Vagina (tissue), 2 donors: ENCODE measurements around the gene DNAJC22. TPM values are rescaled to one million over a fixed set of nuclear protein-coding genes. Genes with fewer than 3 reads are reported as not detected.
A peak's percentile ranks its signal among the peaks of the same experiment; 100 is the strongest.
"Not testable (repeated sequence)": the region's sequence is repeated elsewhere in the genome, so short reads cannot be mapped to it uniquely, and the experiment has no call there.

ENCODE experiments used
- DNase-seq, 2 donors: peaks; one replicate each; pipeline ENCODE4 v3.0.0-alpha.2; 2017; ENCODE audit errors: extremely low spot score in 2 of 2
- H3K27ac ChIP-seq: fragments of 200-600 bp; sonication (generic); one replicate; pipeline ENCODE4 v1.5.1; 2019
- H3K27me3 ChIP-seq: fragments of 200-600 bp; sonication (generic); one replicate; pipeline ENCODE4 v1.5.1; 2019
- H3K36me3 ChIP-seq, 2 donors: fragments of 200-600 bp; sonication (generic); one replicate each; pipeline ENCODE4 v1.5.1; 2017 to 2019
- H3K4me1 ChIP-seq: fragments of 200-600 bp; sonication (generic); one replicate; pipeline ENCODE4 v1.5.1; 2019
- H3K4me3 ChIP-seq, 2 donors: fragments of 200-600 bp; sonication (generic); 1 replicate in 1 of 2; 2 replicates in 1 of 2; pipeline ENCODE4 v1.5.1; 2016 to 2019
- H3K9me3 ChIP-seq: fragments of 200-600 bp; sonication (generic); one replicate; pipeline ENCODE4 v1.5.1; 2019
- CTCF ChIP-seq, 3 experiments: fragments of 450-650 bp in 2 of 3; fragments of 200-600 bp in 1 of 3; sonication (generic) in 1 of 3; IDR thresholded peaks; one replicate each; pipeline ENCODE4 v1.5.1; 2017 to 2019; ENCODE audit warnings: antibody characterized with exemption in 3 of 3, mild to moderate bottlenecking in 2 of 3, moderate library complexity in 2 of 3
- POLR2A ChIP-seq, 2 donors: fragments of 450-650 bp; IDR thresholded peaks; one replicate each; pipeline ENCODE4 v1.6.1; 2017; ENCODE audit warnings: antibody characterized with exemption in 2 of 2, mild to moderate bottlenecking in 2 of 2, moderate library complexity in 2 of 2
- POLR2AphosphoS5 ChIP-seq, 2 donors: sonication (generic); formaldehyde crosslinking; IDR thresholded peaks; one replicate each; pipeline ENCODE4 v1.9.0; 2017; ENCODE audit warnings: antibody characterized with exemption in 2 of 2, mild to moderate bottlenecking in 2 of 2, low read depth in 1 of 2; ENCODE audit not compliant: insufficient read depth in 1 of 2
- intact Hi-C: fragments of 100-400 bp; cut with DNase I; formaldehyde crosslinking; loops from one replicate; pipeline ENCODE4 v1.15.1; 2023
- total RNA-seq: library from RNA; depleted of rRNA; stranded (reverse); fragments of >200 nt; gene quantifications from one replicate; pipeline ENCODE4 v1.2.3, GENCODE V29; 2016

Gene DNAJC22
- total RNA-seq, 1 donor from 2014 or later, result 3.7 TPM

- Histone ChIP-seq H3K4me3 (no peak overlapping the region), H3K4me1 (peaks cover 33% of the 10 kb centered on the region), H3K9me3 (no peaks in the 10 kb centered on the region), H3K36me3 (no peaks in the 10 kb centered on the region), H3K27me3 (peaks cover 12% of the 10 kb centered on the region), H3K27ac (no peak overlapping the region)
- intact Hi-C loops, result no loop called here
- peak; percentile 10 to 51 for TF ChIP-seq POLR2AphosphoS5 (IDR thresholded peaks at IDR 0.05; ENCODE audit: insufficient read depth in 1 of 2, low read depth in 1 of 2)
- no peak for TF ChIP-seq POLR2A (IDR thresholded peaks at IDR 0.05)
- TF ChIP-seq CTCF (IDR thresholded peaks at IDR 0.05), result peak; percentile 61 to 66 (median 62)
- DNase-seq, result peak; percentile 88 to 94
Observed at GRCh38 chr12:49331380-49332222, 15.1 kb upstream of the DNAJC22 start.

- TF ChIP-seq POLR2A (IDR thresholded peaks at IDR 0.05) (no peak), POLR2AphosphoS5 (IDR thresholded peaks at IDR 0.05; ENCODE audit: insufficient read depth in 1 of 2, low read depth in 1 of 2) (no peak), CTCF (IDR thresholded peaks at IDR 0.05) (no peak)
- Histone ChIP-seq H3K27ac (peak overlapping the region; percentile 13), H3K4me3 (peak overlapping the region in 1 of 2 donors; percentile 24), H3K9me3 (no peaks in the 10 kb centered on the region), H3K27me3 (peaks cover 13% of the 10 kb centered on the region), H3K36me3 (no peaks in the 10 kb centered on the region), H3K4me1 (peaks cover 41% of the 10 kb centered on the region)
- intact Hi-C loops, result no loop called here
- peak in 1 of 2 donors; percentile 79 for DNase-seq
Observed at GRCh38 chr12:49332441-49332861, 14.2 kb upstream of the DNAJC22 start.

- Histone ChIP-seq H3K27ac (peak overlapping the region; percentile 13), H3K27me3 (peaks cover 13% of the 10 kb centered on the region), H3K9me3 (no peaks in the 10 kb centered on the region), H3K4me1 (peaks cover 42% of the 10 kb centered on the region), H3K36me3 (no peaks in the 10 kb centered on the region), H3K4me3 (peak overlapping the region in 1 of 2 donors; percentile 24)
- peak in 1 of 2 donors; percentile 83 for DNase-seq
- intact Hi-C loops, result no loop called here
- TF ChIP-seq POLR2AphosphoS5 (IDR thresholded peaks at IDR 0.05; ENCODE audit: insufficient read depth in 1 of 2, low read depth in 1 of 2) (no peak), CTCF (IDR thresholded peaks at IDR 0.05) (no peak), POLR2A (IDR thresholded peaks at IDR 0.05) (no peak)
Observed at GRCh38 chr12:49332891-49333371, 13.8 kb upstream of the DNAJC22 start.

- H3K4me3 ChIP-seq, H3K9me3 ChIP-seq, intact Hi-C loops, H3K36me3 ChIP-seq, H3K27ac ChIP-seq, DNase-seq: not testable (repeated sequence)
- peaks cover 13% of the 10 kb centered on the region for H3K27me3 ChIP-seq
- peaks cover 42% of the 10 kb centered on the region for H3K4me1 ChIP-seq
Observed at GRCh38 chr12:49333778-49334177, 12.9 kb upstream of the DNAJC22 start.

- intact Hi-C loops, result no loop called here
- TF ChIP-seq POLR2AphosphoS5 (IDR thresholded peaks at IDR 0.05; ENCODE audit: insufficient read depth in 1 of 2, low read depth in 1 of 2) (no peak), POLR2A (IDR thresholded peaks at IDR 0.05) (no peak), CTCF (IDR thresholded peaks at IDR 0.05) (no peak)
- Histone ChIP-seq H3K4me1 (peaks cover 42% of the 10 kb centered on the region), H3K27ac (no peak overlapping the region), H3K9me3 (no peaks in the 10 kb centered on the region), H3K27me3 (peaks cover 13% of the 10 kb centered on the region), H3K36me3 (no peaks in the 10 kb centered on the region), H3K4me3 (no peak overlapping the region)
- DNase-seq, result no peak
Observed at GRCh38 chr12:49334226-49334625, 12.5 kb upstream of the DNAJC22 start.
